GM19193 (cell line): ENCODE results near the gene AMPD3.

ENCODE experiments used
- POLR2A ChIP-seq: IDR thresholded peaks from 4 replicates; pipeline ENCODE4 v1.6.1; 2011; ENCODE audit not compliant: insufficient read depth, insufficient read length; ENCODE audit errors: extremely low read depth

AMPD3 gene

DNA sequence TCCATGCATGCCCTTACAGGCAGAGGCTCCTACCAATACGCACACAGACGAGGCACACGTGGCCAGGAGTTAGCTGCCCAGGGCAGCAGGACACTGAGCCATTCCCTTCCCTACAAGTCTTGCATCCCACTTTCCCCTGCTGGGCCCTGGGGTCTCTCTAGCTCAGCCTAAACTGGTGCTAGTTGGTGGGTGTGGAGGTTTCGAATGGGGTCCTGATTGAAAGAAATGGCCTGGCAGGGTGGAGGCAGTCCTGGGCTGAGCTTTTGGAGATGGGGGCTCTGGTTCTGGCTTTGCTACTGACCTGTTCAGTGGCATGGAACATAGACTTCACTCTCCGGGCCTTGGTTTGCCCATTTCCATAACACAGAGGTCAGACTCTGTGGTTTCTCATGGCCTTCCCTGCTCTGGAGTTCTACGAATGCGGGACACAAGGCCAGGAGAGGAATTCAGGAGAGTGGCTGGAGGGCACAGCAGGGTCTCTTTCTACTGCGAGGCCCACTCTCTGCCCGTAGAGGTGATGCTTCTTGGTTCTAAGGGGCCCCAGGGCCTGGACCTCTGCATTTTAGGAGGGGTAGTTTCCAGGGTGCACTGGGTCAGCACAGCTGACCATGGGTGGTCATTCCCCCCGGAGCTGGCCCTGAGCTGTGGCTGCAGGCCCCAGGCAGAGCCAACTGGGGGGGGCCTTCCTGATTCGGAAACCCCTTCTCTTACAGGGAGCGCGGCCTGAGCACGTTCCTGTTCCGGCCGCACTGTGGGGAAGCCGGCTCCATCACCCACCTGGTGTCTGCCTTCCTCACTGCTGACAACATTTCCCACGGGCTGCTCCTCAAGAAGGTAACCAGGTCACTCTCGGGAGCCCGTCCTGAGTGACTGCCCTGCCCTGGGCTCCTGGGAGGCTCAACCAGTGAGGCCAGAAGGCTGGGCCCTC lies 46.0 kb downstream of the AMPD3 start:
- no peak for TF ChIP-seq POLR2A

GRCh38 chr11:10502065-10502680 lies 47.1 kb downstream of the AMPD3 start:
- no peak for TF ChIP-seq POLR2A

- no peak for TF ChIP-seq POLR2A
These were observed 47.7 kb downstream of the AMPD3 start for GRCh38 chr11:10502770-10503169.

DNA sequence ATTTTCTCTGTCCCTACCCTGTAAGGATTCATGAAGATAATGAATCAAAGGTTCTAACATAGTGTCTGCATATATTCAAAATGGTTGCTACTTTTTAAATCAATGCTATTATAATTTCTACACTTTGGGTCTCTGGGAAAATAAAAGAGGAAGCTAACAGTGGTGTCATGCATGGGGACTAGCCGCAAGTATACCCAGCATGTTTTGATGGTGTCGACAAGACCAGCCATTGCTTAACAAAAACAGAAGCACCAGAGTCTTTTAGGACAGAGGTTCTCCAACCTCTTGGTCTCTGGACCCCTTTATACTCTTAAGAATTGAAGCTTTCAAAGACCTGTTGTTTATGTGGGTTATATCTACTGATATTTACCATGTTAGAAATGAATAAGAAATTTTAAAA lies 48.2 kb downstream of the AMPD3 start:
- TF ChIP-seq POLR2A = no peak

DNA sequence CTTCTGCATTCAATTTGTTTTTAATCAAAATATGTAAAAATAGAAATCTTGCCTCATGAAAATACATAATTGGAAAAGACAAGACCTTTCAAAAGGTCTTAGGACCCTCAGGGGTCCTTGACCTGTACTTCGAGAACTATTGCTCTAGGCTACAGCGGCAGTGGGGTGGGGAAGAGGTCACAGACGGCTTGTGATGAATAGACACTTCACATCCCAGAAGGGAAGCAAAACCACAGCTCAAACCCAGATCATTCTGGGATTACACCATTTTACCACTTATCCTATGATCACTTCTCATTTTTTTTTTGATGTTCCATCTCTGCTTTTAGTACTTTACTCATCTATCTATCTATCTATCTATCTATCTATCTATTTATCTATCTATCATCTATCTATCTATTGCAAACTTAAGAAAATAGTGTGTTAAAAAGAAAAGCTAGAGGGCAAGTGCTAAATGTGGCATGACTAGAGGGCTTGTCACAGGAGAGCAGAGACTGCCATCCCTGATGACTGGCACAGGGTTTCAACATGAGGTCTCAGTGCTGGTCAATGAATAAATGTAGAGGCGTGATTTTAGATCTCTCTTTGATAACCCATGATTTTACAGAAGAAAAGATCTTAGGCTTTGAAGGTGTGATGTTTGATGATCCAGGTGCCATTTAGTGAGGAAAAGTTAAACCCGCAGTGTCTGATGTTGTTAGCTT lies 48.9 kb downstream of the AMPD3 start:
- TF ChIP-seq POLR2A = no peak

- TF ChIP-seq POLR2A = no peak
These were observed 49.4 kb downstream of the AMPD3 start for GRCh38 chr11:10504490-10504889.

- no peak for TF ChIP-seq POLR2A
These were observed 50.4 kb downstream of the AMPD3 start for GRCh38 chr11:10505278-10506007.

DNA sequence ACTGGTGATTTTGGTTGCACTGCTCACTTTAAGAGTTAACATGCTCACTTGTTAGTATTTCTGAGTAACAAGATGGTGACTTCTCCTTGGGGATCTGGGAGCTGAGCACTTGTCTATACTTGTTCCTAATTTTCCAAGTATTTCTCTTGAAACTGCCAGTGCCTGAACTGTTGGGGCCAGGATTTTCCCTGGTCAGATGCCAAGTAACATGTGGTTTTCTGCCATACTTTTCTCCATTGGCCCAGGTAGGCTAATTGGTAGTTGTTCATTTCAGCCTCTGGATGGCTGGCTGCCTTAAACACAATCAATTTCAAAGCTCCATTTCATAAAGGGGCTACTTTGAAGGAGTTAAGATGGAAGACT lies 50.9 kb downstream of the AMPD3 start:
- TF ChIP-seq POLR2A = no peak

DNA sequence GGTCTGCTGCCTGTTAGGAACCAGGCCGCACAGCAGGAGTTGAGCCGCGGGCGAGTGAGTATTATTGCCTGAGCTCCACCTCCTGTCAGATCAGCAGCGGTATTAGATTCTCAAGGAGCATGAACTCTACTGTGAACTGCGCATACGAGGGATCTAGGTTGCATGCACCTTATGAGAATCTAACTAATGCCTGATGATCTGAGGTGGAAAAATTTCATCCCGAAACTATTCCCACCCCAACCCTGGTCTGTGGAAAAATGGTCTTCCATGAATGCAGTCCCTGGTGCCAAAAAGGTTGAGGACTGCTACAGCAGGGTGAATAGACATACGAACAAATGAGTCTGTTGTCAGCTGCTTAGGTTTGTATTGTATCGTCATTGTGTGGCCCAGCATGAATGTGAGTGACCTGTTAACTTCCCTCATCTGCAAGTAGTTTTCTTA lies 56.1 kb downstream of the AMPD3 start:
- TF ChIP-seq POLR2A = no peak

DNA sequence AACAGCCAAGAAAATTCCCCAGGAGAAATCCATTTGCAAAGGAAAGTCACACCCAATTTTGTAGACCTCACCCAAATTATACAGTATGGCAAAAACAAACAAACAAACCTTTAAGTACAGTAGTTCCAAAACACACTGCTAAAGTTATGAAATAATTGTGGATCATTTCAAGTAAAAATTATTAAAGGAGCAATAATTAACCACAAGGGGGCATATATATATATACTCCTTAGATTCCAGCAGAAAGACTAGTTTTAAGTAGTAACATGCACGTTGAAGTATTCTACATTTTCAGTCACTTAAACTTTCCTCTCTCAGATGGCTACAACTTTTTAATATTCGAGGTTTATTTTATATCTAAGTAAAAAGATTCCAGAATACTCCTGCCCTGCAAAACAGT lies 59.1 kb downstream of the AMPD3 start:
- TF ChIP-seq POLR2A = no peak

GRCh38 chr11:10514709-10515108 lies 59.6 kb downstream of the AMPD3 start:
- no peak for TF ChIP-seq POLR2A

- no peak for TF ChIP-seq POLR2A
These were observed 60.4 kb downstream of the AMPD3 start for GRCh38 chr11:10515418-10515817.

DNA sequence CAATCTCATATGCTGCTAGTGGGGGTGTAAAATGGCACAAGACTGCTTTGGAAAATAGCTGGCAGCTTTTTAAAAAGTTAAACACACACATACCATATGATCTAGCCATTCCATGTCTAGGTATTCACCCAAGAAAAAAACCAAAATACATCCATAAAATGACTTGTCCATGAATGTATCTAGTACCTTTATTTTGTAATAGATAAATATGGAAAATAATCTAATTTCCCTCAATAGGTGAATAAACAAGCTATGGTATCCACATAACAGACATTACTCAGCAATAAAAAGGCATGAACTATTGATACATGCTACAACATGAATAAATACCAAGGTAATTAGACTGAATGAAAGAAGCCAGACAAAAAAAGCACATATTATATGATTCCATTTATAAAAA lies 63.1 kb downstream of the AMPD3 start:
- no peak for TF ChIP-seq POLR2A

GRCh38 chr11:10518891-10519290 lies 63.8 kb downstream of the AMPD3 start:
- no peak for TF ChIP-seq POLR2A

GRCh38 chr11:10519630-10520029 lies 64.6 kb downstream of the AMPD3 start:
- no peak for TF ChIP-seq POLR2A
